H9 (cell line): ENCODE measurements around the gene MAML3. TPM values are rescaled to one million over a fixed set of nuclear protein-coding genes. Genes with fewer than 3 reads are reported as not detected.

Experiments used
- DNase-seq: peaks from one replicate; pipeline ENCODE4 v3.0.0-alpha.2; 2017
- H2AFZ ChIP-seq: one replicate; pipeline ENCODE4 v1.6.1; 2013; ENCODE audit warnings: mild to moderate bottlenecking, low read length, control low read depth, moderate library complexity
- H2AK5ac ChIP-seq: 2 replicates; pipeline ENCODE4 v1.6.1; 2013; ENCODE audit warnings: low read length, control low read depth, mixed read lengths; ENCODE audit not compliant: insufficient read length
- H2BK120ac ChIP-seq: one replicate; pipeline ENCODE4 v1.6.1; 2013; ENCODE audit warnings: low read depth, mild to moderate bottlenecking, low read length, control low read depth, inconsistent platforms; ENCODE audit not compliant: poor library complexity, severe bottlenecking
- H2BK12ac ChIP-seq: 2 replicates; pipeline ENCODE4 v1.6.1; 2013; ENCODE audit warnings: low read length, control low read depth, mixed read lengths, low read depth; ENCODE audit not compliant: insufficient read length
- H2BK15ac ChIP-seq: 2 replicates; pipeline ENCODE4 v1.6.1; 2013; ENCODE audit warnings: low read depth, low read length, control low read depth
- H2BK20ac ChIP-seq: one replicate; pipeline ENCODE4 v1.6.1; 2013; ENCODE audit warnings: low read depth, mild to moderate bottlenecking, low read length, control low read depth, inconsistent platforms; ENCODE audit not compliant: poor library complexity, severe bottlenecking
- H2BK5ac ChIP-seq: 2 replicates; pipeline ENCODE4 v1.6.1; 2013; ENCODE audit warnings: low read length, control low read depth, mixed read lengths; ENCODE audit not compliant: insufficient read length
- H3K14ac ChIP-seq: 2 replicates; pipeline ENCODE4 v1.6.1; 2013; ENCODE audit warnings: low read length, control low read depth; ENCODE audit not compliant: insufficient read depth
- H3K18ac ChIP-seq: 2 replicates; pipeline ENCODE4 v1.6.1; 2013; ENCODE audit warnings: low read depth, mild to moderate bottlenecking, mixed read lengths, low read length, control low read depth; ENCODE audit not compliant: insufficient read length
- H3K23ac ChIP-seq: 2 replicates; pipeline ENCODE4 v1.6.1; 2013; ENCODE audit warnings: low read length, control low read depth, mixed read lengths, low read depth; ENCODE audit not compliant: insufficient read length
- H3K23me2 ChIP-seq: 2 replicates; pipeline ENCODE4 v1.6.1; 2013; ENCODE audit warnings: low read depth, mild to moderate bottlenecking, mixed read lengths, low read length, control low read depth; ENCODE audit not compliant: insufficient read length, poor library complexity, severe bottlenecking
- H3K27ac ChIP-seq: 2 replicates; pipeline ENCODE4 v1.5.1; 2013; ENCODE audit warnings: low read length, control low read depth, mixed read lengths, low read depth; ENCODE audit not compliant: insufficient read length
- H3K27me3 ChIP-seq: 2 replicates; pipeline ENCODE4 v1.6.1; 2013; ENCODE audit warnings: low read length, control low read depth, inconsistent platforms; ENCODE audit not compliant: insufficient read depth
- H3K4ac ChIP-seq: 2 replicates; pipeline ENCODE4 v1.6.1; 2013; ENCODE audit warnings: low read depth, mild to moderate bottlenecking, control low read depth, inconsistent platforms, low read length, moderate library complexity
- H3K4me1 ChIP-seq: 2 replicates; pipeline ENCODE4 v1.6.1; 2013; ENCODE audit warnings: low read length, control low read depth, inconsistent platforms; ENCODE audit not compliant: insufficient read depth
- H3K4me2 ChIP-seq: 2 replicates; pipeline ENCODE4 v1.6.1; 2013; ENCODE audit warnings: low read length, control low read depth, mixed read lengths; ENCODE audit not compliant: insufficient read length, insufficient read depth
- H3K56ac ChIP-seq: 2 replicates; pipeline ENCODE4 v1.6.1; 2013; ENCODE audit warnings: low read depth, mild to moderate bottlenecking, mixed read lengths, low read length, control low read depth; ENCODE audit not compliant: insufficient read length
- H3K79me1 ChIP-seq: 2 replicates; pipeline ENCODE4 v1.6.1; 2013; ENCODE audit warnings: low read depth, mild to moderate bottlenecking, moderate library complexity, low read length, control low read depth, inconsistent platforms; ENCODE audit not compliant: insufficient read depth, poor library complexity, severe bottlenecking
- H3K79me2 ChIP-seq: 2 replicates; pipeline ENCODE4 v1.6.1; 2013; ENCODE audit warnings: low read length, control low read depth, inconsistent platforms; ENCODE audit not compliant: insufficient read depth
- H3K9ac ChIP-seq: 2 replicates; pipeline ENCODE4 v1.6.1; 2013; ENCODE audit warnings: low read length, control low read depth, mixed read lengths; ENCODE audit not compliant: insufficient read length; ENCODE audit errors: extremely low read depth
- H3K9me3 ChIP-seq: one replicate; pipeline ENCODE4 v1.6.1; 2013; ENCODE audit warnings: low read depth, low read length, inconsistent platforms; ENCODE audit not compliant: control insufficient read depth
- H3T11ph ChIP-seq: one replicate; pipeline ENCODE4 v1.6.1; 2013; ENCODE audit warnings: mild to moderate bottlenecking, low read length, control low read depth, inconsistent platforms
- H4K20me1 ChIP-seq: one replicate; pipeline ENCODE4 v1.6.1; 2013; ENCODE audit not compliant: control insufficient read depth, insufficient read length, insufficient read depth
- H4K5ac ChIP-seq: 2 replicates; pipeline ENCODE4 v1.6.1; 2013; ENCODE audit warnings: low read depth, mild to moderate bottlenecking, mixed read lengths, low read length, control low read depth; ENCODE audit not compliant: insufficient read length
- H4K8ac ChIP-seq: replicated peaks from 2 replicates; pipeline ENCODE4 v1.6.1; 2013; ENCODE audit warnings: low read length, control low read depth, mixed read lengths, low read depth; ENCODE audit not compliant: insufficient read length
- H4K91ac ChIP-seq: 2 replicates; pipeline ENCODE4 v1.6.1; 2013; ENCODE audit warnings: low read depth, mild to moderate bottlenecking, moderate library complexity, mixed read lengths, low read length, control low read depth; ENCODE audit not compliant: insufficient read length
- H3K27ac Mint-ChIP-seq, 3 experiments: 2 replicates in 2 of 3; 3 replicates in 1 of 3; pipeline ENCODE4 v1.8.0; 2020 to 2021; ENCODE audit warnings: mixed read lengths in 3 of 3, mild to moderate bottlenecking in 1 of 3, moderate library complexity in 1 of 3
- H3K27me3 Mint-ChIP-seq: 2 replicates; pipeline ENCODE4 v1.8.0; 2021; ENCODE audit warnings: low read depth, mild to moderate bottlenecking, moderate library complexity, mixed read lengths
- H3K36me3 Mint-ChIP-seq, 3 experiments: 2 replicates in 2 of 3; 3 replicates in 1 of 3; pipeline ENCODE4 v1.8.0; 2020 to 2021; ENCODE audit warnings: low read depth in 3 of 3, mixed read lengths in 3 of 3; ENCODE audit not compliant: insufficient read depth in 1 of 3
- H3K4me1 Mint-ChIP-seq, 2 experiments: 2 replicates each; pipeline ENCODE4 v1.8.0; 2020; ENCODE audit warnings: mixed read lengths in 2 of 2
- H3K4me3 Mint-ChIP-seq, 2 experiments: 2 replicates in 1 of 2; 3 replicates in 1 of 2; pipeline ENCODE4 v1.8.0; 2020 to 2021; ENCODE audit warnings: mild to moderate bottlenecking in 2 of 2, mixed read lengths in 2 of 2, moderate library complexity in 1 of 2
- H3K9me3 Mint-ChIP-seq, 2 experiments: 2 replicates in 1 of 2; 3 replicates in 1 of 2; pipeline ENCODE4 v1.8.0; 2020; ENCODE audit warnings: mild to moderate bottlenecking in 2 of 2, mixed read lengths in 2 of 2, moderate library complexity in 1 of 2
- CTCF ChIP-seq: fragments of 200-600 bp; sonication (generic); conservative IDR thresholded peaks from 3 replicates; pipeline ENCODE4 v1.8.0; 2021; ENCODE audit warnings: antibody characterized with exemption, mild to moderate bottlenecking
- WGBS: extraction: QIAGEN DNeasy Blood & Tissue Kit; methylation state at CpG from one replicate; pipeline ENCODE4 v1.1.7; 2013; ENCODE audit warnings: missing lambda C conversion rate, low lambda C conversion rate, mixed read lengths; ENCODE audit not compliant: insufficient read length; ENCODE audit errors: extremely low coverage; 5-methylcytosine and 5-hydroxymethylcytosine counted together
- total RNA-seq: library from RNA; stranded (reverse); gene quantifications from 2 replicates; pipeline ENCODE4 v1.2.1, GENCODE V29; 2021

MAML3 gene
- total RNA-seq, 1 experiment from 2014 or later: 3.9 TPM

DNA sequence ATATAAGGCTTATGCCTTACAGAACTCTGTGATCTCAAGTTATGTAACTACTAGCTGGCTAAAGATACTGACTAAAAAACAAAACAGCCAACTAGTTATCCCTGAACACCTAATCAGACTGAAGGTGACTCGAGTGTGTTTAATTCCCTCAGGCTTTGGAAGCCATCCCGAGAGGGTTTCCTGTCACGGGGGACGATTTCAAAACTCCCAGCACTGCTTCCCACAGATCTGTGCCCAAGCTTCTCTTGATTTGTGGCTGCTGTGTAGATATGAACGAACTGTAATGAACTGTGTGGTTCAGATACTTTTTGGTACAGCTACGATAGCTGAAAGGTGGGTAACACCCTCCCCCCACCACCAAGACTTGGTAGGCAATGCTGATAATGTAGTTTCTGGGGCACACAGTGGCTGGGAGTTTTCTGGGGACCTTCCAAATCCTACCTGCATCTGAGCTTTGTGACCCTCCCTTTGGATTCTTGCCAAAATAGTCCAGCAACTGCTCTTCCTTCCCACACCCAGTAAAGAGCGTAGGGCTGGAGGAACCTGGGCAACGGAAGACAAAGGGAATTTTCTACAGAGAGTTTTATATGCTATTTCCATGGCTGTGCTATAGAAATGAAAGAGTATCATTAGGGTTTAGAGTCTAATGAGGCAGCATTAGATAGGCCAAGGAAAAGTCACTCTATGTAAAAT lies 339.5 kb downstream of the MAML3 start:
- WGBS: no CpG with 5 or more reads among the region's 8 CpGs
- Mint-ChIP-seq H3K36me3 (peaks cover 6 to 14% (median 8%) of the 10 kb centered on the region in 3 experiments; a peak in 6 of 7 replicates), H3K27me3 (no peaks in the 10 kb centered on the region; the same call in 1 of the 2 replicates), H3K4me3 (no peak overlapping the region), H3K4me1 (peaks cover 49 to 51% of the 10 kb centered on the region in 2 experiments), H3K9me3 (peaks cover 8 to 11% of the 10 kb centered on the region in 2 experiments; a peak in 4 of 5 replicates), H3K27ac (peak overlapping the region in 1 of 3 experiments; percentile 65; a peak in 1 of 7 replicates)
- H3K56ac ChIP-seq: no peak overlapping the region
- H3K9ac ChIP-seq: no peak overlapping the region
- peak overlapping the region; percentile 35; the same call in 1 of the 2 replicates for H3K14ac ChIP-seq
- no peak overlapping the region for H4K5ac ChIP-seq
- H3K4me1 ChIP-seq: peaks cover 7% of the 10 kb centered on the region
- H2BK20ac ChIP-seq: no peak overlapping the region
- H3K79me1 ChIP-seq: no peaks in the 10 kb centered on the region
- peaks cover 4% of the 10 kb centered on the region for H3K9me3 ChIP-seq
- H3K27me3 ChIP-seq: no peaks in the 10 kb centered on the region; the same call in 1 of the 2 replicates
- H3K27ac ChIP-seq: no peak overlapping the region
- H2AFZ ChIP-seq: no peak overlapping the region
- H2BK12ac ChIP-seq: no peak overlapping the region
- no peak overlapping the region for H3T11ph ChIP-seq
- no peak overlapping the region for H2BK15ac ChIP-seq
- no peak for TF ChIP-seq CTCF
- H4K91ac ChIP-seq: peak overlapping the region; percentile 44
- no peaks in the 10 kb centered on the region for H3K79me2 ChIP-seq
- H2BK120ac ChIP-seq: no peak overlapping the region
- H3K23me2 ChIP-seq: peaks cover 7% of the 10 kb centered on the region
- no peak overlapping the region for H4K8ac ChIP-seq
- peak overlapping the region; percentile 44 for H2AK5ac ChIP-seq
- H3K4me2 ChIP-seq: no peak overlapping the region
- H4K20me1 ChIP-seq: no peaks in the 10 kb centered on the region
- DNase-seq: no peak
- no peak overlapping the region; the same call in 1 of the 2 replicates for H3K4ac ChIP-seq
- no peak overlapping the region for H2BK5ac ChIP-seq
- peak overlapping the region; percentile 46 for H3K18ac ChIP-seq
- H3K23ac ChIP-seq: no peak overlapping the region
